HuH-7 (cell line): ENCODE data around the gene TRMT112.
A peak's percentile ranks its signal among the peaks of the same experiment; 100 is the strongest.

Experiments
- DNase-seq: peaks from one replicate; pipeline ENCODE4 v3.0.0; 2011; ENCODE audit warnings: low spot score

The TRMT112 gene

GRCh38 chr11:64317325-64317960, at the start of gene TRMT112:
Gene TRMT112, minus strand, starts transcription at chr11:64317559. Its CDS starts 33 bp downstream, at chr11:64317526.
- peak; percentile 87 for DNase-seq

GRCh38 chr11:64366751-64367150, 49.4 kb upstream of the TRMT112 start:
- no peak for DNase-seq

- no peak for DNase-seq
Observed at GRCh38 chr11:64364911-64365310, 47.6 kb upstream of the TRMT112 start.

GRCh38 chr11:64364435-64364834, 47.1 kb upstream of the TRMT112 start:
- DNase-seq: no peak

- no peak for DNase-seq
Observed at GRCh38 chr11:64362339-64362738, 45.0 kb upstream of the TRMT112 start.

GRCh38 chr11:64361659-64362058, 44.3 kb upstream of the TRMT112 start:
- DNase-seq: no peak

- no peak for DNase-seq
Observed at GRCh38 chr11:64360448-64360921, 43.1 kb upstream of the TRMT112 start.

GRCh38 chr11:64359712-64360445, 42.5 kb upstream of the TRMT112 start:
- DNase-seq: no peak

GRCh38 chr11:64358907-64359711, 41.8 kb upstream of the TRMT112 start, which contains the start of gene RPS6KA4:
Gene RPS6KA4, plus strand, starts transcription at chr11:64359162. Its CDS starts 74 bp downstream, at chr11:64359236.
- DNase-seq: peak; percentile 58

GRCh38 chr11:64358536-64358906, 41.2 kb upstream of the TRMT112 start:
- no peak for DNase-seq

GRCh38 chr11:64357904-64358535, 40.7 kb upstream of the TRMT112 start:
- DNase-seq: no peak

GRCh38 chr11:64357446-64357845, 40.1 kb upstream of the TRMT112 start:
- no peak for DNase-seq

- peak; percentile 79 for DNase-seq
Observed at GRCh38 chr11:64356498-64357411, 39.4 kb upstream of the TRMT112 start.

GRCh38 chr11:64355078-64355940, 38.0 kb upstream of the TRMT112 start:
- DNase-seq: peak; percentile 94

GRCh38 chr11:64353715-64354506, 36.6 kb upstream of the TRMT112 start:
- DNase-seq: no peak

- DNase-seq: no peak
Observed at GRCh38 chr11:64352995-64353714, 35.8 kb upstream of the TRMT112 start.

- no peak for DNase-seq
Observed at GRCh38 chr11:64352099-64352994, 35.0 kb upstream of the TRMT112 start.
